DOHH2 (cell line): ENCODE measurements around the gene CR2.
"Not testable (repeated sequence)": the region's sequence is repeated elsewhere in the genome, so short reads cannot be mapped to it uniquely, and the experiment has no call there.

Experiments
- H3F3A ChIP-seq: fragments of 200-600 bp; sonication (generic), shearing (Covaris generic); 2 replicates; pipeline ENCODE4 v1.6.0; 2016; ENCODE audit warnings: antibody characterized with exemption, mild to moderate bottlenecking; ENCODE audit not compliant: control insufficient read depth, insufficient read depth
- H3K27ac ChIP-seq: fragments of 200-600 bp; sonication (generic); 2 replicates; pipeline ENCODE4 v1.5.1; 2014; ENCODE audit warnings: low read depth, mild to moderate bottlenecking, low read length, moderate library complexity
- H3K27me3 ChIP-seq: fragments of 200-600 bp; sonication (generic); 2 replicates; pipeline ENCODE4 v1.6.1; 2014; ENCODE audit warnings: mild to moderate bottlenecking, low read length, mixed read lengths; ENCODE audit not compliant: control insufficient read depth
- H3K36me3 ChIP-seq: fragments of 200-600 bp; sonication (generic); 2 replicates; pipeline ENCODE4 v1.6.1; 2014; ENCODE audit warnings: mild to moderate bottlenecking, low read length, moderate library complexity, mixed read lengths; ENCODE audit not compliant: control insufficient read depth
- H3K4me1 ChIP-seq: fragments of 200-600 bp; sonication (generic); 2 replicates; pipeline ENCODE4 v1.6.1; 2014; ENCODE audit warnings: mild to moderate bottlenecking, low read length, mixed read lengths; ENCODE audit not compliant: control insufficient read depth
- H3K4me2 ChIP-seq: fragments of 200-600 bp; sonication (generic); 2 replicates; pipeline ENCODE4 v1.6.0; 2014; ENCODE audit warnings: mild to moderate bottlenecking, low read length, moderate library complexity
- H3K4me3 ChIP-seq: fragments of 200-600 bp; sonication (generic); 2 replicates; pipeline ENCODE4 v1.5.1; 2014; ENCODE audit warnings: mild to moderate bottlenecking, low read length, mixed read lengths
- H3K79me2 ChIP-seq: fragments of 200-600 bp; sonication (generic); 2 replicates; pipeline ENCODE4 v1.6.1; 2014; ENCODE audit warnings: mild to moderate bottlenecking, low read length, mixed read lengths; ENCODE audit not compliant: control insufficient read depth
- H3K9me2 ChIP-seq: fragments of 200-600 bp; sonication (generic); replicated peaks from 2 replicates; pipeline ENCODE4 v1.6.1; 2014; ENCODE audit warnings: mild to moderate bottlenecking, low read length, mixed read lengths; ENCODE audit not compliant: control insufficient read depth
- H3K9me3 ChIP-seq: fragments of 200-600 bp; sonication (generic); 2 replicates; pipeline ENCODE4 v1.6.1; 2014; ENCODE audit warnings: antibody characterized with exemption, low read length, mixed read lengths; ENCODE audit not compliant: control insufficient read depth, insufficient read depth
- H4K20me1 ChIP-seq: fragments of 200-600 bp; sonication (generic); 2 replicates; pipeline ENCODE4 v1.6.0; 2014; ENCODE audit warnings: low read depth, mild to moderate bottlenecking, antibody characterized with exemption, low read length, moderate library complexity; ENCODE audit not compliant: control insufficient read depth, insufficient read depth
- CTCF ChIP-seq: fragments of 200-600 bp; sonication (generic); IDR thresholded peaks from one replicate; pipeline ENCODE4 v1.5.1; 2014; ENCODE audit warnings: antibody characterized with exemption, mild to moderate bottlenecking, low read depth, low read length; ENCODE audit not compliant: poor library complexity, severe bottlenecking
- EZH2phosphoT487 ChIP-seq: fragments of 200-600 bp; sonication (generic); IDR thresholded peaks from 2 replicates; pipeline ENCODE4 v1.6.1; 2017; ENCODE audit warnings: borderline replicate concordance, mild to moderate bottlenecking, antibody characterized with exemption, low read length, moderate library complexity, mixed read lengths

CR2 gene

GRCh38 chr1:207516729-207517128 is 62.6 kb downstream of the CR2 start:
- Histone ChIP-seq H4K20me1 (no peaks in the 10 kb centered on the region), H3K4me1 (no peaks in the 10 kb centered on the region), H3K27ac (no peak overlapping the region), H3K9me3 (no peaks in the 10 kb centered on the region), H3K36me3 (no peaks in the 10 kb centered on the region), H3K27me3 (no peaks in the 10 kb centered on the region), H3F3A (no peaks in the 10 kb centered on the region), H3K4me2 (no peak overlapping the region), H3K4me3 (no peak overlapping the region), H3K79me2 (no peaks in the 10 kb centered on the region), H3K9me2 (no peaks in the 10 kb centered on the region)
- no peak for TF ChIP-seq EZH2phosphoT487
- TF ChIP-seq CTCF: no peak

GRCh38 chr1:207518608-207519236 is 64.6 kb downstream of the CR2 start:
- Histone ChIP-seq H3K79me2 (no peaks in the 10 kb centered on the region), H3K27me3 (no peaks in the 10 kb centered on the region), H3F3A (no peaks in the 10 kb centered on the region), H3K9me2 (no peaks in the 10 kb centered on the region), H3K27ac (no peak overlapping the region), H3K9me3 (no peaks in the 10 kb centered on the region), H3K4me3 (no peak overlapping the region), H3K4me1 (no peaks in the 10 kb centered on the region), H3K36me3 (no peaks in the 10 kb centered on the region), H3K4me2 (no peak overlapping the region), H4K20me1 (no peaks in the 10 kb centered on the region)
- no peak for TF ChIP-seq CTCF
- no peak for TF ChIP-seq EZH2phosphoT487

- no peaks in the 10 kb centered on the region for H4K20me1 ChIP-seq
- H3K36me3 ChIP-seq: no peaks in the 10 kb centered on the region
- H3K9me3 ChIP-seq: no peaks in the 10 kb centered on the region
- H3K4me2 ChIP-seq: no peak overlapping the region
- no peaks in the 10 kb centered on the region for H3F3A ChIP-seq
- H3K4me1 ChIP-seq: no peaks in the 10 kb centered on the region
- no peak overlapping the region for H3K4me3 ChIP-seq
- H3K9me2 ChIP-seq: no peaks in the 10 kb centered on the region
- H3K27ac ChIP-seq: no peak overlapping the region
- no peaks in the 10 kb centered on the region for H3K79me2 ChIP-seq
- no peaks in the 10 kb centered on the region for H3K27me3 ChIP-seq
- TF ChIP-seq CTCF: no peak
Observed at GRCh38 chr1:207519505-207520399, 65.6 kb downstream of the CR2 start.

- not testable (repeated sequence) for H3K9me3 ChIP-seq, H3K4me1 ChIP-seq, H3K79me2 ChIP-seq, H3K4me3 ChIP-seq, H3K9me2 ChIP-seq, H3K27me3 ChIP-seq, H3K4me2 ChIP-seq, H4K20me1 ChIP-seq, H3F3A ChIP-seq, H3K36me3 ChIP-seq, H3K27ac ChIP-seq
Observed at GRCh38 chr1:207520400-207521345, 66.5 kb downstream of the CR2 start.

- H3K9me2 ChIP-seq, H3K4me2 ChIP-seq, H3K27ac ChIP-seq, H3K36me3 ChIP-seq, H3K4me3 ChIP-seq, H4K20me1 ChIP-seq, H3K9me3 ChIP-seq, H3K79me2 ChIP-seq, H3K27me3 ChIP-seq, H3F3A ChIP-seq, H3K4me1 ChIP-seq: not testable (repeated sequence)
Observed at GRCh38 chr1:207525239-207525638, 71.1 kb downstream of the CR2 start.
